Tongue (tissue), 2 donors: Measurements from ENCODE around the gene SH2D2A. TPM values are rescaled to one million over a fixed set of nuclear protein-coding genes. Genes with fewer than 3 reads are reported as not detected.

ENCODE experiments used
- DNase-seq: peaks from one replicate; pipeline ENCODE4 v3.0.0-alpha.2; 2015
- total RNA-seq: library from RNA; depleted of rRNA; stranded (reverse); fragments of >200 nt; gene quantifications from one replicate; pipeline ENCODE4 v1.2.3, GENCODE V29; 2014

SH2D2A gene
- not detected for total RNA-seq

- peak; percentile 17 for DNase-seq
Observed at GRCh38 chr1:156816561-156817328, at the start of gene SH2D2A. TSS of gene SH2D2A (minus strand) at chr1:156816848. CDS start at chr1:156816708, 140 bp downstream.

- no peak for DNase-seq
Observed at GRCh38 chr1:156865865-156866248, 49.2 kb upstream of the SH2D2A start.

GRCh38 chr1:156865258-156865657, 48.6 kb upstream of the SH2D2A start:
- DNase-seq = no peak

- DNase-seq = no peak
Observed at GRCh38 chr1:156864796-156865195, 48.1 kb upstream of the SH2D2A start.

GRCh38 chr1:156863631-156864030, 47.0 kb upstream of the SH2D2A start:
- DNase-seq = no peak

- no peak for DNase-seq
Observed at GRCh38 chr1:156862997-156863599, 46.5 kb upstream of the SH2D2A start.

GRCh38 chr1:156862584-156862983, 45.9 kb upstream of the SH2D2A start:
- DNase-seq = no peak

GRCh38 chr1:156860628-156861423, 44.2 kb upstream of the SH2D2A start, which contains the start of gene NTRK1:
TSS of gene NTRK1 (plus strand) at chr1:156860865. CDS start at chr1:156860935, 70 bp downstream.
- peak; percentile 83 for DNase-seq

GRCh38 chr1:156860113-156860627, 43.5 kb upstream of the SH2D2A start:
- DNase-seq = peak; percentile 74

GRCh38 chr1:156859523-156860112, 43.0 kb upstream of the SH2D2A start:
- DNase-seq = no peak

- DNase-seq = peak; percentile 53
Observed at GRCh38 chr1:156858959-156859522, 42.4 kb upstream of the SH2D2A start, which contains the start of gene INSRR. TSS of gene INSRR (minus strand) at chr1:156859117. CDS start at chr1:156858621, 496 bp downstream.

- DNase-seq = no peak
Observed at GRCh38 chr1:156858555-156858956, 41.9 kb upstream of the SH2D2A start.

- DNase-seq = no peak
Observed at GRCh38 chr1:156857532-156857931, 40.9 kb upstream of the SH2D2A start.

GRCh38 chr1:156856282-156856785, 39.7 kb upstream of the SH2D2A start:
- no peak for DNase-seq

GRCh38 chr1:156854634-156855033, 38.0 kb upstream of the SH2D2A start:
- no peak for DNase-seq

GRCh38 chr1:156853761-156854160, 37.1 kb upstream of the SH2D2A start:
- no peak for DNase-seq

- peak; percentile 87 for DNase-seq
Observed at GRCh38 chr1:156852418-156852874, 35.8 kb upstream of the SH2D2A start.

GRCh38 chr1:156851779-156852417, 35.2 kb upstream of the SH2D2A start:
- no peak for DNase-seq

GRCh38 chr1:156849151-156849496, 32.5 kb upstream of the SH2D2A start:
- DNase-seq = no peak

- DNase-seq = no peak
Observed at GRCh38 chr1:156848461-156849150, 32.0 kb upstream of the SH2D2A start.
